NOMO-1 treated with DMSO at 0.1 percent for 48 hours (cell line): ENCODE data around the gene FNDC3B.
"Not testable (repeated sequence)": the region's sequence is repeated elsewhere in the genome, so short reads cannot be mapped to it uniquely, and the experiment has no call there.

Experiments
- DNase-seq: peaks from one replicate; lab custom pipeline; 2025; ENCODE audit not compliant: unreplicated experiment; lab: John Stamatoyannopoulos, UW

Gene FNDC3B

GRCh38 chr3:172092658-172093057 lies 53.3 kb downstream of the FNDC3B start:
- DNase-seq = no peak

GRCh38 chr3:172093581-172094443 lies 54.4 kb downstream of the FNDC3B start:
- DNase-seq = not testable (repeated sequence)

DNA sequence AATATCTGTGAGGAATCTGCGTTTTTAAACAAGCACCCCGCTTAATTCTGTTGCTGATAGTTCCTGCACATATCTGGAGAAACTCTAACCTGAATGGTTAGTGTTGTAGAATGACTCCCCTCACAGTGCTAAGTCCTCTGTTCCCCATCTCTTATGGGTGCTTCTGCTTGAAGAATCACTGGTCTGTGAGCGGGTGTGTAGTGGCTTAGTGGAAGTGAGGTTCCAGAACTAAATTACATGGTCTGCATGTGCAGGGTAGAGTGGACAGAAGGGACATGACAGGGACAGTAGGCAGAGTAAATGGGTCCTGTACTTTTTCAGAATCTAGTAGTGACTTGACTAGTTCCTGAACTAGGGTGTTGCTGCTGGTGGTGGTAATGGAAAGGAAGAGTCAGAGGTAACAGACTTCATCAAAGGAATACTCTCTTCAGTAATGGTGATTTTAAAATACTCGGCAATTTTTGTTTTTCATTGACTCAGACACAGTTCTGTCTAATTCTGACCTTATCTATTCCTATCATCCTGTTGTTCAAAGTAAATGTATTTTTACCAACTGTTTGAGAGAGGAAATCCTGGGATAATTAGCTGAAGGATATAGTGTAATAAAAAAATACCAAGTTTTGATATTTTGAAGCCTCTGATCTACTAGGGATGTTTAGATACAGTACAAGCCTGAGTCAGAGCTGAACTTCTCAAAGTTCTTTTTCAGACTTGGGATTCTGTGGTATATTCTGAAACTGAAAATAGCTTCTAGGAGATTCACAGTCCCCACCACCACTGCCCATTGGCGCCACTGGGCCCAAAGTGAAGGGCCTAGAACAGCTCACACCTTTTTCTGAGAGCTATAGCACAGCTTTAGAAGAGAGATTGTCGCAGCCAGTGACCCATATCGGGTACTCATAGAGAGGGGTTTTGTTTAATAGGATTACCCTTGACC lies 55.5 kb downstream of the FNDC3B start:
- DNase-seq = no peak

DNA sequence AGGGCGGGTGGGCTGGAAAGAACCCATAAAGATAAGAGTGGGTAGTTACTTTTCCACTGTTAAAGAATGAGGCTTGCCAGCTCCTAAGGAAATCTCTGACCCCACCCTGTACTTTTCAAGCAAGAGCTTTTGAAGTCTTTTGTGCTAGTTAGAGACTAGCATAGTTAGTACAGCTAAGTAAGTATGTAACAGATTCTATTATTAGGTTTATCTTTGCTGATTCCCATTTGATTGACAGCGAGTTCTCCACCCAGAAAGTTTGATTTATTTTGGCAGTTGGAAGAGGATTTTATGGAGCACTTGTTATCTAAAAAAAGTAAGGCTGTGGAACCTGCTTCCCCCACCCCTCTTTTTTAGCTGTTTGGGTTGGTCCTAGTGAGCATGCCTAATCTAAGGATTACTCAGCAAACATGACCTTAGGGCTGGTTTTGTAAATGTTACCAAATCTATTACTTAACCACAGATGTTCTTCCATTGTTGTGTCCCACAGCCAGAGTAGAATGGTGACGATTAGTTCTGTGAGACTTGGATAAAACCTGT lies 57.6 kb downstream of the FNDC3B start:
- peak; percentile 91 for DNase-seq

GRCh38 chr3:172097585-172097984 lies 58.2 kb downstream of the FNDC3B start:
- DNase-seq = peak; percentile 76

GRCh38 chr3:172098698-172099494 lies 59.5 kb downstream of the FNDC3B start:
- no peak for DNase-seq

- no peak for DNase-seq
These were observed 60.1 kb downstream of the FNDC3B start for GRCh38 chr3:172099495-172099808.

DNA sequence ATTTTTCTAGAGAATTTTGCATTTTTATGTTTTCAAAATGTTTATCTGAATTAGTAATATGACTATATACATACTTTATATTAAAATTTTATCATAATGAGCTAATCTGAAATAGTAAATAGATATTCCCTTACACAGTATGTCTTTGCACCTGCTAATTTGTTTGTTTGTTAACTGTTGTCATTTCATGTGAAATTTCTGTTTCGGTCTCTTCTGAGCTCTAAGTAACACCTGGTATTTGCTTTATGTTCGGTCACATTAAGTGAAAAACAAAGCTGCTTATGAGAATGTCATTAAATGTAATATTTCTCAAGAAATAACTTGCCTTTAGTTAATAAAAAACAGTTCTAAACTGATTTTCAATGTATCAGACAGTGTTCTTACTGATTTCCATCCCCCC lies 61.1 kb downstream of the FNDC3B start:
- DNase-seq = no peak

- no peak for DNase-seq
These were observed 61.7 kb downstream of the FNDC3B start for GRCh38 chr3:172101107-172101506.

DNA sequence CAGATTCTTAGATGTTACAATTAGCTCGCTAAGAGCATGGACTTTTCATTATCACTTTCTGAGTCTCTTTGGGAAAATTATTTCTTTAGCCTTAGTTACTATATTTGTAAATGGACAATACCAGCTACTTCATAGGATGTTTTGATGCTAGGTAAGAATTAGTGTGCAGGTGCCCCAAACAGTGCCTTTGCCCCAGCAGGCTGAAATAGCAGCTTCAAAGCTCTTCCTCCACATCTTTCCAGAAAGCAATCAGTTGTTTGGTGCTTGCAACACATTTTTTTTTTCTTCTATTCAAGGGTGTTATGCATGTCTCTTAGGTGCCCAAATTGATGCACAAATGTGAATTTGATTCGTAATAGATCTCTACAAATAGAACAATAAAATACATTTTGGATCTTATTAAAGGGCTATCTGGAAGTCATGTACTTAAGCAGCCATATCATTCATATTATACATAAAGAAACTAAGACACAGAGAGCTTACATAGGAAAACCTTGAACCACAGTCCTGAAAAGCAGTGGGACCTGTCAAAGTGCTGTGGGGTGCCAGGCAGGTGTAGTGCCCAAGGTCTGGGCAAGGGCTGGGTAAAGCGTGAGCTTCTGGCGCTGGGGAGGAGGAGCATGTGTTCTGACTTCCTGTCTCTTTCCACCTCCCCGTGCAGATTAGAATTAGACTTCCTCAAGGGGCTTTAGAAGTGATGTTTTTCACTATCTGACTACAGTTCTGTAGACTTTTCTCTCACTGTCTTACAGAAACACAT lies 62.9 kb downstream of the FNDC3B start:
- DNase-seq = peak; percentile 68

DNA sequence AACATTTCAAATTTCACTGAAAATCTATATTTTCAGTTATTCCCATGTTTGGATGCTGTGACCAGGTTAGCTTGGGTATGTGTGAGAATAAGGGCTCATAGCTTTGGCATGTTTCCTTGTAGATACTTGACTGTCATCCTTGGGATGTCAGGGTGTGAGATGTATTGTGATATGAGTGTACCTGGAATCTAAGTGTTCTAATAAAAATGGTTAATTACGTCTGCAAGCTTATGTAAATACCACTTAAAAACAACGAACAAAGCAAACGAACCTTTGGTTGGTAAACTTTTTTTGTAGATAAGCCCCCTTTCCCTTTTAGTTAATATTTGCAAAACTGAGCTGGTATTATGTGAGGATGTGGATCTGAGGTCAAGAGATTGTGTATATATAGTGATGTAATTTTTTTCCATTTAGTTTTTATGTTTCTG lies 63.5 kb downstream of the FNDC3B start:
- no peak for DNase-seq

GRCh38 chr3:172103724-172104123 lies 64.3 kb downstream of the FNDC3B start:
- no peak for DNase-seq

GRCh38 chr3:172104471-172105072 lies 65.2 kb downstream of the FNDC3B start:
- DNase-seq = no peak

GRCh38 chr3:172106037-172106954 lies 66.9 kb downstream of the FNDC3B start:
- DNase-seq = no peak

DNA sequence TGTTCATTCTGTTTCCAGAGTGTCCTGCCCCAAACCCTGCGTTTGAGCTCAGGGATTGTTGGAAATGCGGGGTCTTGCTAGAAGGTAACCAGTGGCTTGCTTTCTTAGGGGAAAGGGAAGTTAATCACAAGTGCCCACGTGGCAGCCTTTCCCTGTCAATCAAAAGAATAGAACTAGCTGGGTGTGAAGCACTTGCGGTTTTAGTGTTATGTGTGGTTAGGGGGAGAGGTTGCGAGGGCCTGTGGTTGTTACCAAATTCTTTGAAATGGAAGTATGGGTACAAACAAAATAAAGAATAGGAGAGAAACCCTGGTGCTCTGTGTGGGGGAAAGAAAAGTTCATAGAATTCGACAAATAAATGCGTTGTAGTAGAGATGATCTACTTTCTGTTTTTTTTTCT lies 67.6 kb downstream of the FNDC3B start:
- peak; percentile 98 for DNase-seq

- peak; percentile 62 for DNase-seq
These were observed 68.0 kb downstream of the FNDC3B start for GRCh38 chr3:172107403-172107802.

DNA sequence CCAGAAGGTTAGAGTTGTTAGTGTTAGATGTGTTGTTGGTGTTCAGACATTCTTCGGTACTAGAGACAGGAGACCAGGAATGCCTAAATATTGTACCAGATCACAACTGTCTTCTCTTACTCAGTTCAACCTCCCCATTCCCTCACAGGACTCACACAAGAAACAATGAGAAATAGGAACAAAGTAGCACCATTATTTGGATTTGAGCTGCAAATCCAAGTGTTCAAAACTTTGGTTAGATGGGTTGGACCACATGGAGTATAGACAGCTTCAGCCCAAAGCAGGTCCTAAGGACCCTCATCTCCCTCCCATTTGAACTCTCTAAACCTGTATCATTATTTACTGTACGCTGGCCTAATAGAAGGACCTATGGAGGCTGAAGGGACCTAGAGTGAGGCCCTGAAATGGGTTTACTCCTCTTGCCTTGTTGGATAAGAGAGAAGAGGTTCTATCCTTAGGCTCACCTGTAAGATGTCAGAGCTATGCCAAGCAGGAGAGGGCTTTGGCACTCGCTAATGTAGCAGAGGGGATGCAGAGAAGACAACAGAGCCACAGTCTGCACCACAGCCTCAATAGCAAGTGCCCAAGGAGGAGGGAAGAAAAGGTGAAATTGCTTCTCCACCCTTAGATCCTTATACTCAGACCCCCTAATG lies 70.9 kb downstream of the FNDC3B start:
- no peak for DNase-seq

DNA sequence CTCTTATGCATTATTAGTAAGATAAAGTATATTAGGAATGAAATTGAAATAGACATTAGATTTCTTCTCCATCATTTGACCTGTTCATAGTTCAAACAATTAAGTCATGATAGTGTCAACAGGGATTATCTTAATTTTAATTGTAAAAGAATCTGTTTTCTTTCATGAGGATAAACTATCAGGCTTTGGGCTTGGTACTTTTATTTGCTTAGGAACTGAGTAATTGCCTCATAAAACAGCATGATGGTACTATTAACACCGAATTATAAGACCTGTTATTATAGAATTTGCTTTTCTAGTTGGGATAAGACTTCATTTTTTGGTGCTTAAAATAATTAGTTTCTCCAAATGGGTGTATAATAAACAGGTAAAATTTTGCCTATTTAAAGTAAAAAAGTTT lies 71.8 kb downstream of the FNDC3B start:
- no peak for DNase-seq
